ENCODE results near the gene ADAMTS12. TPM values are rescaled to one million over a fixed set of nuclear protein-coding genes. Genes with fewer than 3 reads are reported as not detected.

Gene ADAMTS12
- total and polyA plus RNA-seq, 2 experiments from 2014 or later: 7.8 to 11.5 TPM

- no peaks in the 10 kb centered on the region for H3K9me3 ChIP-seq (ENCODE audit: low read depth)
- H3K4me2 ChIP-seq (ENCODE audit: unreplicated experiment): no peak overlapping the region
- no peaks in the 10 kb centered on the region for H3K27me3 ChIP-seq (replicated peaks; ENCODE audit: insufficient read depth)
- no peaks in the 10 kb centered on the region for H3K9me2 ChIP-seq (ENCODE audit: insufficient read depth)
- DNase-seq: no peak
- H3K79me2 ChIP-seq (ENCODE audit: insufficient read depth): peaks cover 37% of the 10 kb centered on the region
- peaks cover 30% of the 10 kb centered on the region for H3K4me1 ChIP-seq (ENCODE audit: insufficient read depth)
- no peak overlapping the region for H3K9ac ChIP-seq
- no peaks in the 10 kb centered on the region for H4K20me1 ChIP-seq (ENCODE audit: insufficient read depth)
- H2AFZ ChIP-seq: no peak overlapping the region
- no peak for TF ChIP-seq EZH2 (IDR thresholded peaks at IDR 0.05; ENCODE audit: insufficient read depth, poor library complexity, severe bottlenecking)
- TF ChIP-seq EZH2phosphoT487 (IDR thresholded peaks at IDR 0.05; ENCODE audit: insufficient read depth, low read depth): no peak
- in situ Hi-C loops (cut with MboI): no loop called here
- no peaks in the 10 kb centered on the region for H3K36me3 ChIP-seq (ENCODE audit: low read depth)
- peaks cover 16% of the 10 kb centered on the region; the same call in 1 of the 2 replicates for H3F3A ChIP-seq (ENCODE audit: insufficient read depth)
- no peak overlapping the region for H3K27ac ChIP-seq
- WGBS, 2 experiments (ENCODE audit: low coverage in 1 of 2, low lambda C conversion rate in 2 of 2, missing lambda C conversion rate in 2 of 2): 97 to 98% methylated on average over 2 of the region's 2 CpGs
- no peak overlapping the region for H3K4me3 ChIP-seq
Measured at GRCh38 chr5:33776151-33776660, 115.6 kb downstream of the ADAMTS12 start.

- Histone ChIP-seq H3K9ac (no peak overlapping the region), H3K4me2 (ENCODE audit: unreplicated experiment) (no peak overlapping the region), H3K4me1 (ENCODE audit: insufficient read depth) (peaks cover 24% of the 10 kb centered on the region), H3K27me3 (replicated peaks; ENCODE audit: insufficient read depth) (no peaks in the 10 kb centered on the region), H3K9me3 (ENCODE audit: low read depth) (no peaks in the 10 kb centered on the region), H3K27ac (no peak overlapping the region), H3F3A (ENCODE audit: insufficient read depth) (peaks cover 16% of the 10 kb centered on the region; the same call in 1 of the 2 replicates), H3K4me3 (no peak overlapping the region), H3K9me2 (ENCODE audit: insufficient read depth) (no peaks in the 10 kb centered on the region), H3K36me3 (ENCODE audit: low read depth) (no peaks in the 10 kb centered on the region), H3K79me2 (ENCODE audit: insufficient read depth) (peaks cover 37% of the 10 kb centered on the region), H2AFZ (no peak overlapping the region), H4K20me1 (ENCODE audit: insufficient read depth) (no peaks in the 10 kb centered on the region)
- in situ Hi-C loops (cut with MboI): no loop called here
- 14 to 17% methylated on average over 1 of the region's 1 CpG for WGBS, 2 experiments (ENCODE audit: low coverage in 1 of 2, low lambda C conversion rate in 2 of 2, missing lambda C conversion rate in 2 of 2)
- DNase-seq: peak; percentile 17
- no peak for TF ChIP-seq EZH2phosphoT487 (IDR thresholded peaks at IDR 0.05; ENCODE audit: insufficient read depth, low read depth)
- TF ChIP-seq EZH2 (IDR thresholded peaks at IDR 0.05; ENCODE audit: insufficient read depth, poor library complexity, severe bottlenecking): no peak
Measured at GRCh38 chr5:33774341-33774740, 117.4 kb downstream of the ADAMTS12 start.

GRCh38 chr5:33772380-33772897 lies 119.4 kb downstream of the ADAMTS12 start:
- no peak for TF ChIP-seq EZH2 (IDR thresholded peaks at IDR 0.05; ENCODE audit: insufficient read depth, poor library complexity, severe bottlenecking)
- TF ChIP-seq EZH2phosphoT487 (IDR thresholded peaks at IDR 0.05; ENCODE audit: insufficient read depth, low read depth): no peak
- H3K9ac ChIP-seq: no peak overlapping the region
- H3F3A ChIP-seq (ENCODE audit: insufficient read depth): peaks cover 16% of the 10 kb centered on the region; the same call in 1 of the 2 replicates
- H3K27me3 ChIP-seq (replicated peaks; ENCODE audit: insufficient read depth): no peaks in the 10 kb centered on the region
- H3K4me1 ChIP-seq (ENCODE audit: insufficient read depth): peaks cover 24% of the 10 kb centered on the region
- in situ Hi-C loops (cut with MboI): no loop called here
- peak; percentile 82 for DNase-seq
- no peaks in the 10 kb centered on the region for H3K9me3 ChIP-seq (ENCODE audit: low read depth)
- 3% methylated on average over 2 of the region's 2 CpGs for WGBS, 2 experiments (ENCODE audit: low coverage in 1 of 2, low lambda C conversion rate in 2 of 2, missing lambda C conversion rate in 2 of 2)
- H3K27ac ChIP-seq: no peak overlapping the region
- no peaks in the 10 kb centered on the region for H4K20me1 ChIP-seq (ENCODE audit: insufficient read depth)
- no peak overlapping the region for H2AFZ ChIP-seq
- H3K4me2 ChIP-seq (ENCODE audit: unreplicated experiment): peak overlapping the region; percentile 6
- no peaks in the 10 kb centered on the region for H3K9me2 ChIP-seq (ENCODE audit: insufficient read depth)
- H3K36me3 ChIP-seq (ENCODE audit: low read depth): no peaks in the 10 kb centered on the region
- no peak overlapping the region for H3K4me3 ChIP-seq
- peaks cover 34% of the 10 kb centered on the region for H3K79me2 ChIP-seq (ENCODE audit: insufficient read depth)

GRCh38 chr5:33769968-33770367 lies 121.8 kb downstream of the ADAMTS12 start:
- Histone ChIP-seq H3K27ac (no peak overlapping the region), H3K36me3 (ENCODE audit: low read depth) (no peaks in the 10 kb centered on the region), H4K20me1 (ENCODE audit: insufficient read depth) (no peaks in the 10 kb centered on the region), H3F3A (ENCODE audit: insufficient read depth) (peaks cover 16% of the 10 kb centered on the region; the same call in 1 of the 2 replicates), H3K4me2 (ENCODE audit: unreplicated experiment) (no peak overlapping the region), H3K9me2 (ENCODE audit: insufficient read depth) (no peaks in the 10 kb centered on the region), H3K9me3 (ENCODE audit: low read depth) (no peaks in the 10 kb centered on the region), H3K4me3 (no peak overlapping the region), H3K4me1 (ENCODE audit: insufficient read depth) (peaks cover 24% of the 10 kb centered on the region), H3K27me3 (replicated peaks; ENCODE audit: insufficient read depth) (no peaks in the 10 kb centered on the region), H2AFZ (no peak overlapping the region), H3K9ac (no peak overlapping the region), H3K79me2 (ENCODE audit: insufficient read depth) (peaks cover 16% of the 10 kb centered on the region)
- 95 to 100% methylated on average over 1 of the region's 1 CpG for WGBS, 2 experiments (ENCODE audit: low coverage in 1 of 2, low lambda C conversion rate in 2 of 2, missing lambda C conversion rate in 2 of 2)
- TF ChIP-seq EZH2phosphoT487 (IDR thresholded peaks at IDR 0.05; ENCODE audit: insufficient read depth, low read depth) (no peak), EZH2 (IDR thresholded peaks at IDR 0.05; ENCODE audit: insufficient read depth, poor library complexity, severe bottlenecking) (no peak)
- no peak for DNase-seq
- in situ Hi-C loops (cut with MboI): no loop called here

All from GM23248 (cell line).